WTC11 (cell line): ENCODE measurements around the gene CPNE4. TPM values are rescaled to one million over a fixed set of nuclear protein-coding genes. Genes with fewer than 3 reads are reported as not detected.

Experiments used
- ATAC-seq: fragments of 200-7000 bp; cut with Tn5 transposase; 2 replicates; pipeline ENCODE4 v1.10.0; 2021; ENCODE audit warnings: mild to moderate bottlenecking, moderate library complexity
- CTCF ChIA-PET: fragments of 300-600 bp; sonication (Branson Sonifier 250); formaldehyde crosslinking; loops from one replicate; lab custom pipeline; 2021; ENCODE audit warnings: antibody characterized with exemption; lab: Charles Lee
- POLR2A ChIA-PET: fragments of 350-600 bp; sonication (Branson Sonifier 250); formaldehyde crosslinking; loops from one replicate; lab custom pipeline; 2021; ENCODE audit warnings: antibody characterized with exemption; lab: Charles Lee
- DNase-seq: peaks from one replicate; pipeline ENCODE4 v3.0.0; 2021; ENCODE audit warnings: low spot score
- H3K27ac Mint-ChIP-seq: 2 replicates; pipeline ENCODE4 v1.8.0; 2021; ENCODE audit warnings: mixed read lengths
- H3K27me3 Mint-ChIP-seq: 2 replicates; pipeline ENCODE4 v1.8.0; 2021; ENCODE audit warnings: low read depth, mild to moderate bottlenecking, moderate library complexity, mixed read lengths
- H3K36me3 Mint-ChIP-seq: 2 replicates; pipeline ENCODE4 v1.8.0; 2021; ENCODE audit warnings: mixed read lengths
- H3K4me1 Mint-ChIP-seq: 2 replicates; pipeline ENCODE4 v1.8.0; 2022; ENCODE audit warnings: mixed read lengths
- H3K4me3 Mint-ChIP-seq: 2 replicates; pipeline ENCODE4 v1.8.0; 2021; ENCODE audit warnings: mild to moderate bottlenecking, moderate library complexity, mixed read lengths
- H3K9me3 Mint-ChIP-seq: 2 replicates; pipeline ENCODE4 v1.8.0; 2021; ENCODE audit warnings: mixed read lengths
- CREB1 ChIP-seq: sonication (generic); formaldehyde crosslinking; IDR thresholded peaks from 2 replicates; pipeline ENCODE4 v1.8.0; 2023; ENCODE audit warnings: mild to moderate bottlenecking, missing genetic modification reagents
- E2F4 ChIP-seq: sonication (generic); formaldehyde crosslinking; IDR thresholded peaks from 2 replicates; pipeline ENCODE4 v1.8.1; 2022; ENCODE audit warnings: low read depth, mild to moderate bottlenecking, moderate library complexity, missing genetic modification reagents, borderline replicate concordance
- ELF4 ChIP-seq: sonication (generic); formaldehyde crosslinking; IDR thresholded peaks from 2 replicates; pipeline ENCODE4 v1.8.1; 2022; ENCODE audit warnings: low read depth, mild to moderate bottlenecking, moderate library complexity, missing genetic modification reagents
- ERG ChIP-seq: fragments of 250-450 bp; sonication (Bioruptor Pico); IDR thresholded peaks from 2 replicates; pipeline ENCODE4 v1.8.0; 2021; ENCODE audit warnings: mild to moderate bottlenecking
- GABPB1 ChIP-seq: sonication (generic); formaldehyde crosslinking; IDR thresholded peaks from 2 replicates; pipeline ENCODE4 v1.8.1; 2023; ENCODE audit warnings: mild to moderate bottlenecking, missing genetic modification reagents
- IRF1 ChIP-seq: sonication (generic); formaldehyde crosslinking; IDR thresholded peaks from 2 replicates; pipeline ENCODE4 v1.8.0; 2023; ENCODE audit warnings: missing genetic modification reagents
- MXD4 ChIP-seq: fragments of 250-450 bp; sonication (Bioruptor Pico); IDR thresholded peaks from 2 replicates; pipeline ENCODE4 v1.8.0; 2021; ENCODE audit warnings: mild to moderate bottlenecking, moderate library complexity, borderline replicate concordance
- OVOL2 ChIP-seq: fragments of 250-450 bp; sonication (Bioruptor Pico); IDR thresholded peaks from 2 replicates; pipeline ENCODE4 v1.9.0; 2021; ENCODE audit warnings: mild to moderate bottlenecking, borderline replicate concordance
- STAT6 ChIP-seq: sonication (generic); formaldehyde crosslinking; conservative IDR thresholded peaks from 2 replicates; pipeline ENCODE4 v1.8.1; 2023; ENCODE audit warnings: mild to moderate bottlenecking, low read depth, missing genetic modification reagents, moderate library complexity
- TCF7 ChIP-seq: sonication (generic); formaldehyde crosslinking; IDR thresholded peaks from 2 replicates; pipeline ENCODE4 v1.8.0; 2022; ENCODE audit warnings: mild to moderate bottlenecking, low read depth, missing genetic modification reagents, moderate library complexity
- ZBTB21 ChIP-seq: sonication (generic); formaldehyde crosslinking; IDR thresholded peaks from 2 replicates; pipeline ENCODE4 v1.8.1; 2023; ENCODE audit warnings: mild to moderate bottlenecking, missing genetic modification reagents, borderline replicate concordance
- ZMAT4 ChIP-seq: fragments of 250-450 bp; sonication (Bioruptor Pico); IDR thresholded peaks from 2 replicates; pipeline ENCODE4 v1.9.0; 2021; ENCODE audit warnings: mild to moderate bottlenecking
- ZNF138 ChIP-seq: sonication (generic); formaldehyde crosslinking; conservative IDR thresholded peaks from 2 replicates; pipeline ENCODE4 v1.8.1; 2022; ENCODE audit warnings: mild to moderate bottlenecking, moderate library complexity, missing genetic modification reagents
- ZNF232 ChIP-seq: sonication (generic); formaldehyde crosslinking; IDR thresholded peaks from 2 replicates; pipeline ENCODE4 v1.8.0; 2022; ENCODE audit warnings: mild to moderate bottlenecking, missing genetic modification reagents
- ZNF281 ChIP-seq: sonication (generic); formaldehyde crosslinking; IDR thresholded peaks from 2 replicates; pipeline ENCODE4 v1.8.0; 2023; ENCODE audit warnings: mild to moderate bottlenecking, missing genetic modification reagents
- ZNF317 ChIP-seq: sonication (generic); formaldehyde crosslinking; IDR thresholded peaks from 2 replicates; pipeline ENCODE4 v1.8.1; 2023; ENCODE audit warnings: low read depth, mild to moderate bottlenecking, moderate library complexity, missing genetic modification reagents, borderline replicate concordance
- ZNF416 ChIP-seq: fragments of 250-450 bp; sonication (Bioruptor Pico); IDR thresholded peaks from 2 replicates; pipeline ENCODE4 v1.9.0; 2021; ENCODE audit warnings: mild to moderate bottlenecking, inconsistent platforms
- ZNF423 ChIP-seq: fragments of 250-450 bp; sonication (Bioruptor Pico); IDR thresholded peaks from 2 replicates; pipeline ENCODE4 v2.1.2; 2022; ENCODE audit warnings: mild to moderate bottlenecking, moderate library complexity
- ZNF532 ChIP-seq: fragments of 250-450 bp; sonication (Bioruptor Pico); IDR thresholded peaks from 2 replicates; pipeline ENCODE4 v1.9.0; 2021; ENCODE audit warnings: mild to moderate bottlenecking, borderline replicate concordance
- total RNA-seq: library from RNA; stranded (reverse); gene quantifications from 3 replicates; pipeline ENCODE4 v1.2.3, GENCODE V29; 2021

Gene CPNE4
- total RNA-seq, 1 experiment from 2014 or later = 2.4 TPM

GRCh38 chr3:132037581-132037980 lies 2.8 kb upstream of the CPNE4 start:
- Mint-ChIP-seq H3K27me3 (peaks cover 37% of the 10 kb centered on the region), H3K4me1 (peaks cover 10% of the 10 kb centered on the region), H3K9me3 (no peaks in the 10 kb centered on the region)
- TF ChIP-seq ZNF423 = no peak
- TF ChIP-seq, all 79 proteins: peak for 0
- POLR2A ChIA-PET = no interaction called here
- Mint-ChIP-seq H3K36me3 (no peaks in the 10 kb centered on the region), H3K4me3 (no peak overlapping the region), H3K27ac (no peak overlapping the region)
- DNase-seq (no peak), ATAC-seq (no peak)
- CTCF ChIA-PET = interaction anchor here (1.0 to 3.8 kb wide), 16 partner anchors 8 to 511 kb away, joined by 3 to 38 read pairs (median 4); no protein-coding TSS in a partner anchor

- TF ChIP-seq MXD4 (CRISPR knock-in tag) (no peak), ZNF232 (CRISPR knock-in tag) (no peak), ZNF317 (no peak), GABPB1 (CRISPR knock-in tag) (no peak), ELF4 (CRISPR knock-in tag) (no peak), ZMAT4 (CRISPR knock-in tag) (no peak), OVOL2 (CRISPR knock-in tag) (no peak), ERG (no peak), ZNF281 (no peak), ZBTB21 (no peak), E2F4 (no peak), ZNF532 (no peak), TCF7 (no peak), STAT6 (CRISPR knock-in tag) (no peak), CREB1 (CRISPR knock-in tag) (no peak), ZNF138 (CRISPR knock-in tag) (no peak), ZNF416 (CRISPR knock-in tag) (no peak), IRF1 (CRISPR knock-in tag) (no peak)
- peaks cover 10% of the 10 kb centered on the region for H3K4me1 Mint-ChIP-seq
- ChIA-PET CTCF (interaction anchor here (0.6 to 3.8 kb wide), 4 partner anchors 143 to 276 kb away, joined by 3 to 38 read pairs (median 23); no protein-coding TSS in a partner anchor), POLR2A (no interaction called here)
- H3K27ac Mint-ChIP-seq = no peak overlapping the region
- ATAC-seq (no peak), DNase-seq (no peak)
- H3K27me3 Mint-ChIP-seq = peaks cover 42% of the 10 kb centered on the region
- H3K36me3 Mint-ChIP-seq = no peaks in the 10 kb centered on the region
- H3K4me3 Mint-ChIP-seq = no peak overlapping the region
- no peaks in the 10 kb centered on the region for H3K9me3 Mint-ChIP-seq
These were observed 2.2 kb upstream of the CPNE4 start for GRCh38 chr3:132037056-132037455.
